Measurements from ENCODE around the gene KTN1. TPM values are rescaled to one million over a fixed set of nuclear protein-coding genes. Genes with fewer than 3 reads are reported as not detected.

The KTN1 gene
- total RNA-seq, 1 experiment from 2014 or later = 180 TPM

GRCh38 chr14:55574988-55575387 lies 5.0 kb upstream of the KTN1 start:
- no TSS peak for BruUV-seq (replicated peaks)
- Mint-ChIP-seq H3K27me3 (ENCODE audit: insufficient read depth, unreplicated experiment) (no peaks in the 10 kb centered on the region), H3K4me3 (ENCODE audit: unreplicated experiment) (no peak overlapping the region), H3K36me3 (ENCODE audit: insufficient read depth, unreplicated experiment) (peaks cover 4% of the 10 kb centered on the region), H3K9me3 (ENCODE audit: unreplicated experiment) (no peaks in the 10 kb centered on the region), H3K27ac (ENCODE audit: low read depth, unreplicated experiment) (no peak overlapping the region), H3K4me1 (ENCODE audit: insufficient read depth, unreplicated experiment) (peaks cover 11% of the 10 kb centered on the region)
- no peak for TF ChIP-seq CTCF (IDR thresholded peaks at IDR 0.05; ENCODE audit: unreplicated experiment)
- DNase-seq (ENCODE audit: unreplicated experiment) = no peak
- intact Hi-C loops (cut with micrococcal nuclease) = no loop called here
- CTCF ChIA-PET = interaction anchor here (1.1 to 2.1 kb wide), 2 partner anchors 129 to 362 kb away, joined by 3 to 9 read pairs; no protein-coding TSS in a partner anchor
- POLR2A ChIA-PET = interaction anchor here (0.7 to 1.0 kb wide), 3 partner anchors 31 to 128 kb away, joined by 3 to 4 read pairs (median 3); no protein-coding TSS in a partner anchor

- ChIA-PET POLR2A (interaction anchor here (1.3 to 3.1 kb wide), 3 partner anchors 13 to 20 kb away, joined by 4 to 15 read pairs (median 4); no protein-coding TSS in a partner anchor), CTCF (interaction anchor here (0.6 to 1.6 kb wide), 5 partner anchors 10 to 493 kb away, joined by 3 to 10 read pairs (median 3); no protein-coding TSS in a partner anchor)
- no peaks in the 10 kb centered on the region for H3K9me3 Mint-ChIP-seq (ENCODE audit: unreplicated experiment)
- peaks cover 11% of the 10 kb centered on the region for H3K4me1 Mint-ChIP-seq (ENCODE audit: insufficient read depth, unreplicated experiment)
- H3K27me3 Mint-ChIP-seq (ENCODE audit: insufficient read depth, unreplicated experiment) = no peaks in the 10 kb centered on the region
- no peak for TF ChIP-seq CTCF (IDR thresholded peaks at IDR 0.05; ENCODE audit: unreplicated experiment)
- BruUV-seq (replicated peaks) = no TSS peak
- DNase-seq (ENCODE audit: unreplicated experiment) = no peak
- intact Hi-C loops (cut with micrococcal nuclease) = no loop called here
- peaks cover 4% of the 10 kb centered on the region for H3K36me3 Mint-ChIP-seq (ENCODE audit: insufficient read depth, unreplicated experiment)
- no peak overlapping the region for H3K4me3 Mint-ChIP-seq (ENCODE audit: unreplicated experiment)
- H3K27ac Mint-ChIP-seq (ENCODE audit: low read depth, unreplicated experiment) = no peak overlapping the region
These were observed 2.8 kb upstream of the KTN1 start for GRCh38 chr14:55577229-55577628.

GRCh38 chr14:55578511-55578910 lies 1.5 kb upstream of the KTN1 start:
- Mint-ChIP-seq H3K36me3 (ENCODE audit: insufficient read depth, unreplicated experiment) (peaks cover 4% of the 10 kb centered on the region), H3K4me3 (ENCODE audit: unreplicated experiment) (peak overlapping the region; percentile 70), H3K9me3 (ENCODE audit: unreplicated experiment) (no peaks in the 10 kb centered on the region), H3K27ac (ENCODE audit: low read depth, unreplicated experiment) (peak overlapping the region; percentile 16), H3K4me1 (ENCODE audit: insufficient read depth, unreplicated experiment) (peaks cover 11% of the 10 kb centered on the region), H3K27me3 (ENCODE audit: insufficient read depth, unreplicated experiment) (no peaks in the 10 kb centered on the region)
- TF ChIP-seq CTCF (IDR thresholded peaks at IDR 0.05; ENCODE audit: unreplicated experiment) = no peak
- ChIA-PET POLR2A (interaction anchor here (0.6 to 3.1 kb wide), 8 partner anchors 8 to 861 kb away, joined by 3 to 15 read pairs (median 6); no protein-coding TSS in a partner anchor), CTCF (interaction anchor here (0.6 to 1.6 kb wide), 5 partner anchors 11 to 141 kb away, joined by 3 to 10 read pairs (median 3); no protein-coding TSS in a partner anchor)
- DNase-seq (ENCODE audit: unreplicated experiment) = no peak
- BruUV-seq (replicated peaks) = no TSS peak
- intact Hi-C loops (cut with micrococcal nuclease) = no loop called here

GRCh38 chr14:55580470-55581341 lies 699 bp downstream of the KTN1 start:
- Mint-ChIP-seq H3K4me1 (ENCODE audit: insufficient read depth, unreplicated experiment) (peaks cover 13% of the 10 kb centered on the region), H3K27ac (ENCODE audit: low read depth, unreplicated experiment) (peak overlapping the region; percentile 1), H3K27me3 (ENCODE audit: insufficient read depth, unreplicated experiment) (no peaks in the 10 kb centered on the region), H3K4me3 (ENCODE audit: unreplicated experiment) (peak overlapping the region; percentile 70), H3K36me3 (ENCODE audit: insufficient read depth, unreplicated experiment) (peaks cover 4% of the 10 kb centered on the region), H3K9me3 (ENCODE audit: unreplicated experiment) (no peaks in the 10 kb centered on the region)
- ChIA-PET CTCF (interaction anchor here (0.6 to 1.7 kb wide), 8 partner anchors 10 to 1436 kb away, joined by 3 to 21 read pairs (median 4); no protein-coding TSS in a partner anchor), POLR2A (interaction anchor here (0.6 to 3.1 kb wide), 14 partner anchors 9 to 146 kb away, joined by 3 to 38 read pairs (median 6); no protein-coding TSS in a partner anchor)
- intact Hi-C loops (cut with micrococcal nuclease) = loop anchor here (2.0 kb wide), 1 partner anchor 134 kb away; no protein-coding TSS in a partner anchor
- no peak for TF ChIP-seq CTCF (IDR thresholded peaks at IDR 0.05; ENCODE audit: unreplicated experiment)
- BruUV-seq (replicated peaks) = no TSS peak
- peak; percentile 52 for DNase-seq (ENCODE audit: unreplicated experiment)

All from MCF 10A (cell line).